ENCODE data around the gene AHCYL1. TPM values are rescaled to one million over a fixed set of nuclear protein-coding genes. Genes with fewer than 3 reads are reported as not detected.

The AHCYL1 gene
- polyA plus RNA-seq, 1 donor (not counting 4 experiments of a cell fraction or from before 2014, with no cell fraction given) = 64.8 TPM

DNA sequence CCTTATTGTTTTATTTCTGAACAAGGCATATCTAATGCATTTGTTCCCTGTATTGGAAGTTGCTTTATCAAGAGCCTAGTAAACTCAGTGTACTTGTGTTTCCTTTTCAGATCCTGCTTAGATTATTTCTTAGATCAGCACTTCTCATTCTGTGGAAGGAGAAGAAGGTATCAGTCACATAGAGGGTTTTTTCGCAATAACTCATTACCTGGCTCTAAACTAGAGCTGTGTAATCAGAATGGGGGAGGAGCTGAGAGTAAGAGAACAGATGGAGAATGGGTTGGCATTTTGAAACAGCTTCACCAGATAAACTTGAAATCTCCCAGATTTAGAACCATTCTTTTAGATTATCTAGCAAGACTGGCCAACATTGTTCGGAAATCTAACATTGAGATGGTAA, 11.0 kb downstream of the AHCYL1 start:
- no peak for DNase-seq (ENCODE audit: low read depth, low spot score)
- H3K27ac ChIP-seq (ENCODE audit: control insufficient read depth, insufficient read depth, low read length) = no peak overlapping the region
- H3K9me1 ChIP-seq (ENCODE audit: control insufficient read depth, extremely low read depth, insufficient read depth, low read length) = peaks cover 3% of the 10 kb centered on the region
- dilution Hi-C loops (cut with MboI; ENCODE audit: extremely low pct_ligation_motif_present, low sequenced_read_pairs) = no loop called here
- no peak overlapping the region for H3K9ac ChIP-seq (ENCODE audit: control insufficient read depth, extremely low read depth, insufficient read depth, low read length)
- no peaks in the 10 kb centered on the region for H4K20me1 ChIP-seq (ENCODE audit: control insufficient read depth, extremely low read depth, insufficient read depth, low read length)
- H3K4me1 ChIP-seq (ENCODE audit: control insufficient read depth, extremely low read depth, insufficient read depth, low read length) = peaks cover 2% of the 10 kb centered on the region
- peaks cover 48% of the 10 kb centered on the region for H3K79me2 ChIP-seq (ENCODE audit: control insufficient read depth, insufficient read depth, low read length)
- no peaks in the 10 kb centered on the region for H3K9me3 ChIP-seq (ENCODE audit: control insufficient read depth, low read depth, low read length)
- H3K36me3 ChIP-seq (ENCODE audit: control insufficient read depth in 2 of 2, extremely low read depth in 1 of 2, insufficient read depth in 2 of 2, low read length in 2 of 2) = peaks cover 0 to 3% of the 10 kb centered on the region in 2 experiments
- FAIRE-seq = no peak
- no peak for TF ChIP-seq EZH2 (IDR thresholded peaks at IDR 0.05; ENCODE audit: low read length)
- TF ChIP-seq, protein P1, sequence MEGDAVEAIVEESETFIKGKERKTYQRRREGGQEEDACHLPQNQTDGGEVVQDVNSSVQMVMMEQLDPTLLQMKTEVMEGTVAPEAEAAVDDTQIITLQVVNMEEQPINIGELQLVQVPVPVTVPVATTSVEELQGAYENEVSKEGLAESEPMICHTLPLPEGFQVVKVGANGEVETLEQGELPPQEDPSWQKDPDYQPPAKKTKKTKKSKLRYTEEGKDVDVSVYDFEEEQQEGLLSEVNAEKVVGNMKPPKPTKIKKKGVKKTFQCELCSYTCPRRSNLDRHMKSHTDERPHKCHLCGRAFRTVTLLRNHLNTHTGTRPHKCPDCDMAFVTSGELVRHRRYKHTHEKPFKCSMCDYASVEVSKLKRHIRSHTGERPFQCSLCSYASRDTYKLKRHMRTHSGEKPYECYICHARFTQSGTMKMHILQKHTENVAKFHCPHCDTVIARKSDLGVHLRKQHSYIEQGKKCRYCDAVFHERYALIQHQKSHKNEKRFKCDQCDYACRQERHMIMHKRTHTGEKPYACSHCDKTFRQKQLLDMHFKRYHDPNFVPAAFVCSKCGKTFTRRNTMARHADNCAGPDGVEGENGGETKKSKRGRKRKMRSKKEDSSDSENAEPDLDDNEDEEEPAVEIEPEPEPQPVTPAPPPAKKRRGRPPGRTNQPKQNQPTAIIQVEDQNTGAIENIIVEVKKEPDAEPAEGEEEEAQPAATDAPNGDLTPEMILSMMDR (optimal IDR thresholded peaks at IDR 0.05 in 1 of 3, IDR thresholded peaks at IDR 0.05 in 1 of 3, conservative IDR thresholded peaks at IDR 0.05 in 1 of 3; ENCODE audit: extremely low read depth in 1 of 3, insufficient read depth in 2 of 3, low read length in 3 of 3) = no peak
- no peaks in the 10 kb centered on the region for H3K27me3 ChIP-seq (ENCODE audit: control insufficient read depth, extremely low read depth, insufficient read depth, low read length)
- no peak overlapping the region for H2AFZ ChIP-seq (ENCODE audit: control insufficient read depth, low read length)
- H3K4me3 ChIP-seq (ENCODE audit: control insufficient read depth in 2 of 3, extremely low read depth in 1 of 3, insufficient read depth in 2 of 3, low read depth in 1 of 3, low read length in 3 of 3) = no peak overlapping the region
- no peak overlapping the region for H3K4me2 ChIP-seq (ENCODE audit: control insufficient read depth, extremely low read depth, insufficient read depth, low read depth, low read length)

DNA sequence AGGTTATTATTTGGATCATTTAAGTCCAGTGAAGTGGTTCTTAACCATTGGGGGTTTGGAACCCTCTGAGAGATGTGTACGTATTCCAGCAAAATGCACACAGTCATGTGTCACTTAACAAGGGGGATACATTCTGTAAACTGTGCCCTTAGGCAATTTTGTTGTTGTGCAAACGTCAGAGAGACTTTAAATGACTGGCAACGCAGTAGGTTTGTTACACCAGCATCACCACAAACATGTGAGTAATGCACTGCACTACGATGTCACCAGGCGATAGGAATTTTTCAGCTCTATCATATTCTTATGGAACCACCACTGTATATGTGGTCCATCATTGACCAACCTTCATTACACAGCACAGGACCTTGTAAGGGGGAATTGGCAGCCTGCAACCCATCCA, 11.9 kb downstream of the AHCYL1 start:
- FAIRE-seq (no peak), DNase-seq (ENCODE audit: low read depth, low spot score) (no peak)
- no peak overlapping the region for H3K4me2 ChIP-seq (ENCODE audit: control insufficient read depth, extremely low read depth, insufficient read depth, low read depth, low read length)
- dilution Hi-C loops (cut with MboI; ENCODE audit: extremely low pct_ligation_motif_present, low sequenced_read_pairs) = no loop called here
- peaks cover 0 to 3% of the 10 kb centered on the region in 2 experiments for H3K36me3 ChIP-seq (ENCODE audit: control insufficient read depth in 2 of 2, extremely low read depth in 1 of 2, insufficient read depth in 2 of 2, low read length in 2 of 2)
- no peaks in the 10 kb centered on the region for H3K9me3 ChIP-seq (ENCODE audit: control insufficient read depth, low read depth, low read length)
- TF ChIP-seq, protein P1 (optimal IDR thresholded peaks at IDR 0.05 in 1 of 3, IDR thresholded peaks at IDR 0.05 in 1 of 3, conservative IDR thresholded peaks at IDR 0.05 in 1 of 3; ENCODE audit: extremely low read depth in 1 of 3, insufficient read depth in 2 of 3, low read length in 3 of 3) = no peak
- TF ChIP-seq EZH2 (IDR thresholded peaks at IDR 0.05; ENCODE audit: low read length) = no peak
- H3K27me3 ChIP-seq (ENCODE audit: control insufficient read depth, extremely low read depth, insufficient read depth, low read length) = no peaks in the 10 kb centered on the region
- no peak overlapping the region for H3K27ac ChIP-seq (ENCODE audit: control insufficient read depth, insufficient read depth, low read length)
- peaks cover 46% of the 10 kb centered on the region for H3K79me2 ChIP-seq (ENCODE audit: control insufficient read depth, insufficient read depth, low read length)
- no peak overlapping the region for H3K9ac ChIP-seq (ENCODE audit: control insufficient read depth, extremely low read depth, insufficient read depth, low read length)
- H2AFZ ChIP-seq (ENCODE audit: control insufficient read depth, low read length) = no peak overlapping the region
- peaks cover 3% of the 10 kb centered on the region for H3K9me1 ChIP-seq (ENCODE audit: control insufficient read depth, extremely low read depth, insufficient read depth, low read length)
- H3K4me3 ChIP-seq (ENCODE audit: control insufficient read depth in 2 of 3, extremely low read depth in 1 of 3, insufficient read depth in 2 of 3, low read depth in 1 of 3, low read length in 3 of 3) = no peak overlapping the region
- no peaks in the 10 kb centered on the region for H3K4me1 ChIP-seq (ENCODE audit: control insufficient read depth, extremely low read depth, insufficient read depth, low read length)
- no peaks in the 10 kb centered on the region for H4K20me1 ChIP-seq (ENCODE audit: control insufficient read depth, extremely low read depth, insufficient read depth, low read length)
